ENCODE data around the gene TMEM179.

DNA sequence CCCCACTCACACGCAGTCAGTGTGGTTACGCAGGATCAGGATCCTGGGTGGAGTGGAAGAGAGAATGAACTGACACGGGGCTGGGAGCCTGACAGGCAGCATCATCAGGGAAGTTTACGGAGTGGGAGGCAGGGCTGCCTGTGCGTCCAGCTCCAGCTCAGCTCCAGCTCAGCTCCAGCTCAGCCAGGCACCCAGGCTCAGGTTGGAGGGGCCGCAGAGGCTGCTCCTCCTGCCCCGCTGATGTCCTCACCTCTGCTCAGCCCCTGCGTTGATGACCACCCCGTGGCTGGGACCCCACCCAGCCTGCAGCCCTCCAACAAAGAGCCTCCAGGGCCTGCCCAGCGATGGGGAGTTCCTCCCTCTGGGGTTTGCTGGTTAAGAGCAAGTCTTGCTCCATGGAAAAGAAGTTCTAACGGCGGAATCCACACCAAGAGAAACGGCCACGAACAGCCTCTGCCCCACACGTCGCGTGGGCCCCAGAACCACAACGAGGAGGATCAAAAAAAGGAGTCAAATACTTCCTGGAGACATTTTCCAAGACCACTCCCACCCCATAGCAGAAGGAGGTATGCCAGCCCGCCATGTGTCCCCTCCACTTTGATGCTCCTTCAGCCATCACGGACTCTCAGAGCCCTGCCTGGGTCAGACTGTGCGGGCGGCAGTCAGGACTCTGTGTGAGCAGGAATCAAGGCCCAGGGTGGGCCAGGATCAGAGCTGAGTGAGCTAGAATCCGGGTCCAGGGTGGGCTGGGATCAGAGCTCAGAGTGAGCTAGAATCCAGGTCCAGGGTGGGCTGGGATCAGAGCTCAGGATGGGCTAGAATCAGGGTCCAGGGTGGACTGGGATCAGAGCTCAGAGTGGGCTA, 42.7 kb downstream of the TMEM179 start:
- no peak for TF ChIP-seq POLR2A (IDR thresholded peaks at IDR 0.05)
- TF ChIP-seq, protein P1, sequence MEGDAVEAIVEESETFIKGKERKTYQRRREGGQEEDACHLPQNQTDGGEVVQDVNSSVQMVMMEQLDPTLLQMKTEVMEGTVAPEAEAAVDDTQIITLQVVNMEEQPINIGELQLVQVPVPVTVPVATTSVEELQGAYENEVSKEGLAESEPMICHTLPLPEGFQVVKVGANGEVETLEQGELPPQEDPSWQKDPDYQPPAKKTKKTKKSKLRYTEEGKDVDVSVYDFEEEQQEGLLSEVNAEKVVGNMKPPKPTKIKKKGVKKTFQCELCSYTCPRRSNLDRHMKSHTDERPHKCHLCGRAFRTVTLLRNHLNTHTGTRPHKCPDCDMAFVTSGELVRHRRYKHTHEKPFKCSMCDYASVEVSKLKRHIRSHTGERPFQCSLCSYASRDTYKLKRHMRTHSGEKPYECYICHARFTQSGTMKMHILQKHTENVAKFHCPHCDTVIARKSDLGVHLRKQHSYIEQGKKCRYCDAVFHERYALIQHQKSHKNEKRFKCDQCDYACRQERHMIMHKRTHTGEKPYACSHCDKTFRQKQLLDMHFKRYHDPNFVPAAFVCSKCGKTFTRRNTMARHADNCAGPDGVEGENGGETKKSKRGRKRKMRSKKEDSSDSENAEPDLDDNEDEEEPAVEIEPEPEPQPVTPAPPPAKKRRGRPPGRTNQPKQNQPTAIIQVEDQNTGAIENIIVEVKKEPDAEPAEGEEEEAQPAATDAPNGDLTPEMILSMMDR (IDR thresholded peaks at IDR 0.05) = no peak
